Endothelial cell of umbilical vein (primary cell): Measurements from ENCODE around the gene ARHGAP9. TPM values are rescaled to one million over a fixed set of nuclear protein-coding genes. Genes with fewer than 3 reads are reported as not detected.

Experiments
- BruUV-seq: library from RNA; stranded (reverse); fragments of 400-500 nt; replicated peaks from 2 replicates; lab custom pipeline; 2021; lab: Mats Ljungman, UMichigan
- CTCF ChIA-PET: fragments of 300-600, 350-600 bp; sonication (Branson Sonifier 250); formaldehyde crosslinking; loops from one replicate; lab custom pipeline; 2021; ENCODE audit warnings: antibody characterized with exemption, inconsistent platforms; lab: Charles Lee
- POLR2A ChIA-PET: fragments of 300-600, 350-600 bp; sonication (Branson Sonifier 250); formaldehyde crosslinking; loops from one replicate; lab custom pipeline; 2021; ENCODE audit warnings: antibody characterized with exemption, inconsistent platforms; lab: Charles Lee
- DNase-seq: peaks from one replicate; pipeline ENCODE4 v3.0.0-alpha.2; 2011; ENCODE audit warnings: low read depth, low spot score
- FAIRE-seq: peaks from 2 replicates; lab custom pipeline; 2011; peaks lifted over from hg19 to GRCh38; lab: Jason Lieb, UNC
- H2AFZ ChIP-seq: 2 replicates; pipeline ENCODE4 v1.6.0; 2012; ENCODE audit warnings: low read depth, low read length, control low read depth, inconsistent platforms
- H3K27ac ChIP-seq: 2 replicates; pipeline ENCODE4 v1.5.1; 2011; ENCODE audit warnings: low read depth, mild to moderate bottlenecking, control low read depth, low read length, moderate library complexity; ENCODE audit not compliant: insufficient read depth
- H3K27me3 ChIP-seq, 2 experiments: 2 replicates each; pipeline versions ENCODE4 v1.6.0 to v1.6.1; 2011; ENCODE audit warnings: low read length in 2 of 2, mixed read lengths in 1 of 2; ENCODE audit not compliant: control insufficient read depth in 2 of 2, insufficient read depth in 2 of 2
- H3K36me3 ChIP-seq, 2 experiments: 2 replicates in 1 of 2; 3 replicates in 1 of 2; pipeline ENCODE4 v1.5.1; 2011; ENCODE audit warnings: low read length in 2 of 2, mild to moderate bottlenecking in 1 of 2, moderate library complexity in 1 of 2; ENCODE audit not compliant: control insufficient read depth in 2 of 2, insufficient read depth in 2 of 2; ENCODE audit errors: extremely low read depth in 1 of 2
- H3K4me1 ChIP-seq: 3 replicates; pipeline ENCODE4 v1.5.1; 2011; ENCODE audit warnings: mild to moderate bottlenecking, low read length; ENCODE audit not compliant: control insufficient read depth, insufficient read depth; ENCODE audit errors: extremely low read depth
- H3K4me2 ChIP-seq: 2 replicates; pipeline ENCODE4 v1.6.1; 2011; ENCODE audit warnings: low read length, control low read depth, mixed read lengths; ENCODE audit not compliant: insufficient read depth
- H3K4me3 ChIP-seq, 3 experiments: fragments of 200-600 bp in 1 of 3; sonication (generic), shearing (Covaris generic) in 1 of 3; replicated peaks in 1 of 3; 2 replicates each; pipeline ENCODE4 v1.5.1; 2011 to 2016; ENCODE audit warnings: control low read depth in 3 of 3, low read length in 3 of 3, mild to moderate bottlenecking in 2 of 3, inconsistent platforms in 1 of 3, low read depth in 1 of 3, moderate library complexity in 1 of 3; ENCODE audit not compliant: insufficient read depth in 1 of 3
- H3K79me2 ChIP-seq: 2 replicates; pipeline ENCODE4 v1.6.0; 2012; ENCODE audit warnings: low read length, inconsistent platforms; ENCODE audit not compliant: control insufficient read depth, insufficient read depth
- H3K9ac ChIP-seq: replicated peaks from 2 replicates; pipeline ENCODE3; 2011; ENCODE audit warnings: low read length, control low read depth; ENCODE audit not compliant: insufficient read depth; ENCODE audit errors: extremely low read depth
- H3K9me1 ChIP-seq: replicated peaks from 3 replicates; pipeline ENCODE4 v1.6.0; 2011; ENCODE audit warnings: mild to moderate bottlenecking, low read length; ENCODE audit not compliant: control insufficient read depth, insufficient read depth; ENCODE audit errors: extremely low read depth
- H3K9me3 ChIP-seq: replicated peaks from 2 replicates; pipeline ENCODE4 v1.5.1; 2012; ENCODE audit warnings: low read length, inconsistent platforms; ENCODE audit not compliant: control insufficient read depth, insufficient read depth
- H4K20me1 ChIP-seq: replicated peaks from 2 replicates; pipeline ENCODE3; 2011; ENCODE audit warnings: mild to moderate bottlenecking, low read length; ENCODE audit not compliant: control insufficient read depth, insufficient read depth; ENCODE audit errors: extremely low read depth
- CTCF ChIP-seq, 2 donors: IDR thresholded peaks; 1 replicate in 1 of 2; 2 replicates in 1 of 2; pipeline ENCODE4 v1.5.1; 2011; ENCODE audit warnings: low read length in 2 of 2, mild to moderate bottlenecking in 2 of 2, moderate library complexity in 2 of 2, control low read depth in 1 of 2, inconsistent platforms in 1 of 2, low read depth in 1 of 2; ENCODE audit not compliant: insufficient read depth in 1 of 2; ENCODE audit errors: extremely low read depth in 1 of 2
- EZH2 ChIP-seq: IDR thresholded peaks from 2 replicates; pipeline ENCODE4 v1.6.1; 2012; ENCODE audit warnings: borderline replicate concordance, low read depth, mild to moderate bottlenecking, moderate library complexity, low read length, inconsistent platforms; ENCODE audit not compliant: severe bottlenecking
- FOS ChIP-seq: IDR thresholded peaks from 2 replicates; pipeline ENCODE4 v1.6.1; 2011; ENCODE audit warnings: mild to moderate bottlenecking, low read length, moderate library complexity, borderline replicate concordance; ENCODE audit not compliant: insufficient read depth
- GATA2 ChIP-seq: IDR thresholded peaks from 2 replicates; pipeline ENCODE4 v1.7.0; 2011; ENCODE audit warnings: low read depth, mild to moderate bottlenecking, moderate library complexity, mixed read lengths, low read length; ENCODE audit not compliant: insufficient read length, insufficient read depth
- JUN ChIP-seq: IDR thresholded peaks from 2 replicates; pipeline ENCODE4 v1.6.1; 2011; ENCODE audit warnings: borderline replicate concordance, low read depth; ENCODE audit not compliant: insufficient read length, insufficient read depth
- MAX ChIP-seq: IDR thresholded peaks from 2 replicates; pipeline ENCODE4 v1.6.1; 2011; ENCODE audit not compliant: insufficient read depth, insufficient read length
- MYC ChIP-seq: IDR thresholded peaks from one replicate; pipeline ENCODE4 v1.6.1; 2011; ENCODE audit warnings: mild to moderate bottlenecking, low read depth, low read length
- POLR2A ChIP-seq: IDR thresholded peaks from 2 replicates; pipeline ENCODE4 v1.6.1; 2012; ENCODE audit warnings: low read depth, mild to moderate bottlenecking, control low read depth, low read length
- POLR2AphosphoS5 ChIP-seq: IDR thresholded peaks from 2 replicates; pipeline ENCODE4 v1.6.1; 2012; ENCODE audit warnings: low read depth, mild to moderate bottlenecking, control low read depth, low read length, moderate library complexity; ENCODE audit not compliant: insufficient read depth
- dilution Hi-C: fragments of 300-500 bp; cut with MboI; formaldehyde crosslinking; loops from one replicate; pipeline ENCODE4 v1.15.0; 2019; ENCODE audit warnings: low sequenced_read_pairs; ENCODE audit not compliant: extremely low pct_ligation_motif_present
- intact Hi-C: fragments of 100-400 bp; cut with micrococcal nuclease; formaldehyde crosslinking; loops from one replicate; pipeline ENCODE4 v1.10.0; 2022
- polyA plus RNA-seq, 4 experiments: library from polyadenylated mRNA; depleted of rRNA in 3 of 4; stranded (reverse) in 3 of 4; unstranded in 1 of 4; fragments of >200 nt; gene quantifications; 2 replicates each; pipeline versions ENCODE4 v1.2.1 to v1.2.3, GENCODE V29; 2011 to 2012; ENCODE audit warnings: missing spikeins in 1 of 4
- total RNA-seq: library from RNA; stranded (reverse); gene quantifications from 2 replicates; pipeline ENCODE4 v1.2.3, GENCODE V29; 2021

The ARHGAP9 gene
- total and polyA plus RNA-seq, 2 donors (not counting 3 experiments of a cell fraction or from before 2014, with no cell fraction given): 0.25 to 0.38 TPM

- no peak overlapping the region for H3K9ac ChIP-seq
- no peak overlapping the region for H3K4me2 ChIP-seq
- H3K4me1 ChIP-seq: no peaks in the 10 kb centered on the region
- intact Hi-C loops: no loop called here
- ChIA-PET POLR2A (interaction anchor here (0.7 kb wide), 1 partner anchor 1664 kb away, joined by 5 read pairs; no protein-coding TSS in a partner anchor), CTCF (interaction anchor here (1.3 kb wide), 1 partner anchor 40 kb away, joined by 3 read pairs; no protein-coding TSS in a partner anchor)
- TF ChIP-seq EZH2: no peak
- TF ChIP-seq MAX: no peak
- no peak for TF ChIP-seq CTCF (IDR thresholded peaks at IDR 0.05; ENCODE audit: extremely low read depth in 1 of 2, insufficient read depth in 1 of 2, low read depth in 1 of 2, low read length in 2 of 2)
- TF ChIP-seq MYC: no peak
- no peak for TF ChIP-seq POLR2A
- TF ChIP-seq GATA2: no peak
- no peak for TF ChIP-seq POLR2AphosphoS5
- TF ChIP-seq JUN: no peak
- TF ChIP-seq FOS: no peak
- H3K4me3 ChIP-seq: no peak overlapping the region
- no peaks in the 10 kb centered on the region for H4K20me1 ChIP-seq
- peaks cover 24 to 29% of the 10 kb centered on the region in 2 experiments for H3K36me3 ChIP-seq
- H3K9me3 ChIP-seq: no peaks in the 10 kb centered on the region
- dilution Hi-C loops: no loop called here
- H3K27me3 ChIP-seq: no peaks in the 10 kb centered on the region
- DNase-seq (no peak), FAIRE-seq (no peak)
- BruUV-seq: no TSS peak
- H3K27ac ChIP-seq: no peak overlapping the region
- H3K9me1 ChIP-seq: no peaks in the 10 kb centered on the region
- no peak overlapping the region for H2AFZ ChIP-seq
- no peaks in the 10 kb centered on the region for H3K79me2 ChIP-seq
Measured at GRCh38 chr12:57498571-57498970, 18.9 kb upstream of the ARHGAP9 start.
